EH (cell line): ENCODE measurements around the gene MRPL3.
A peak's percentile ranks its signal among the peaks of the same experiment; 100 is the strongest.
"Not testable (repeated sequence)": the region's sequence is repeated elsewhere in the genome, so short reads cannot be mapped to it uniquely, and the experiment has no call there.

Experiments
- DNase-seq: peaks from one replicate; pipeline ENCODE4 v3.0.0-alpha.2; 2015; ENCODE audit warnings: low read depth

The MRPL3 gene

GRCh38 chr3:131494706-131495105, 8.1 kb downstream of the MRPL3 start:
- no peak for DNase-seq

GRCh38 chr3:131491775-131492174, 11.0 kb downstream of the MRPL3 start:
- DNase-seq: no peak

GRCh38 chr3:131491084-131491483, 11.7 kb downstream of the MRPL3 start:
- DNase-seq: no peak

- DNase-seq: not testable (repeated sequence)
These were observed 16.2 kb downstream of the MRPL3 start for GRCh38 chr3:131486545-131486944.

- no peak for DNase-seq
These were observed 17.7 kb downstream of the MRPL3 start for GRCh38 chr3:131485119-131485518.

- DNase-seq: no peak
These were observed 18.2 kb downstream of the MRPL3 start for GRCh38 chr3:131484496-131485111.

- no peak for DNase-seq
These were observed 22.7 kb downstream of the MRPL3 start for GRCh38 chr3:131480116-131480515.

GRCh38 chr3:131477813-131478212, 25.0 kb downstream of the MRPL3 start:
- no peak for DNase-seq

GRCh38 chr3:131474115-131474514, 28.7 kb downstream of the MRPL3 start:
- peak; percentile 7 for DNase-seq

- DNase-seq: no peak
These were observed 32.4 kb downstream of the MRPL3 start for GRCh38 chr3:131470377-131470776.

GRCh38 chr3:131458653-131459052, 44.1 kb downstream of the MRPL3 start:
- no peak for DNase-seq

- DNase-seq: no peak
These were observed 45.6 kb downstream of the MRPL3 start for GRCh38 chr3:131457220-131457619.

- DNase-seq: peak; percentile 39
These were observed 48.3 kb downstream of the MRPL3 start for GRCh38 chr3:131454501-131454900.

GRCh38 chr3:131453533-131453932, 49.2 kb downstream of the MRPL3 start:
- DNase-seq: no peak

GRCh38 chr3:131447349-131447748, 55.4 kb downstream of the MRPL3 start:
- no peak for DNase-seq

GRCh38 chr3:131444180-131444579, 58.6 kb downstream of the MRPL3 start:
- DNase-seq: no peak

- no peak for DNase-seq
These were observed 63.7 kb downstream of the MRPL3 start for GRCh38 chr3:131439084-131439483.

- DNase-seq: no peak
These were observed 67.8 kb downstream of the MRPL3 start for GRCh38 chr3:131435000-131435399.

- no peak for DNase-seq
These were observed 70.3 kb downstream of the MRPL3 start for GRCh38 chr3:131432441-131432840.

GRCh38 chr3:131431754-131432153, 71.0 kb downstream of the MRPL3 start:
- no peak for DNase-seq

- DNase-seq: no peak
These were observed 75.5 kb downstream of the MRPL3 start for GRCh38 chr3:131427226-131427625.

- DNase-seq: peak; percentile 22
These were observed 80.7 kb downstream of the MRPL3 start for GRCh38 chr3:131421957-131422498.

- DNase-seq: peak; percentile 11
These were observed 81.5 kb downstream of the MRPL3 start for GRCh38 chr3:131421301-131421700.

- DNase-seq: no peak
These were observed 85.0 kb downstream of the MRPL3 start for GRCh38 chr3:131417751-131418150.
